ENCODE results near the gene CSHL1.
"Not testable (repeated sequence)": the region's sequence is repeated elsewhere in the genome, so short reads cannot be mapped to it uniquely, and the experiment has no call there.

Gene CSHL1

GRCh38 chr17:63881935-63882601 is 29.0 kb downstream of the CSHL1 start, which contains the start of gene GH2:
Gene GH2 (minus strand): TSS chr17:63881944. CDS start chr17:63881801, 143 bp downstream.
- no peak for DNase-seq

DNA sequence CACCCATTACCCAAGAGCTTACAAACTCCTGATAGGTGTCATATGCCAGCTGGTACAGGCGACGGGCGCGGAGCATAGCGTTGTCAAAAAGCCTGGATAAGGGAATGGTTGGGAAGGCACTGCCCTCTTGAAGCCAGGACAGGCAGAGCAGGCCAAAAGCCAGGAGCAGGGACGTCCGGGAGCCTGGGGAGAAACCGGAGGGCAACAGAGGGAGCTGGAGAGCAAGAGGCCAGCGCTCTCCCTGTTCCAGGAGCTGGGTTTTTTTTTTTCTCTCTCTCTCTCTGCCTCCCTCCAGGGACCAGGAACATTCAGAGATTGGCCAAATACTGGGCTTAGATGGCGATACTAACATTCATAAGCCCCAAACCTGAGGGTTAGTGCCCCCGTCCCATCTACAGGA is 29.7 kb downstream of the CSHL1 start:
- not testable (repeated sequence) for DNase-seq

DNA sequence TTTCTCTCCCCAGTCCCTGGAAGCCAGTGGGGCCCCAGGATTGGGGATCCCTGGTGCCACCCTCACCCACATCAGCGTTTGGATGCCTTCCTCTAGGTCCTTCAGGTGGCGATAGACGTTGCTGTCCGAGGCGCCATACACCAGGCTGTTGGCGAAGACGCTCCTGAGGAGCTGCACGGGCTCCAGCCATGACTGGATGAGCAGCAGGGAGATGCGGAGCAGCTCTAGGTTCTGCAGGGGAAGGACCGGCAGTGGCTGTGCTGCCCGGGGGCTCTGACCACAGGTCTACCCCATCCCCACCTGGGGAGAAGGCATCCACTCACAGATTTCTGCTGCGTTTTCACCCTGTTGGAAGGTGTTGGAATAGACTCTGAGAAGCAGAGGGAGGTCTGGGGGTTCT is 30.4 kb downstream of the CSHL1 start:
- no peak for DNase-seq

GRCh38 chr17:63878413-63878812 is 32.6 kb downstream of the CSHL1 start:
- DNase-seq, result not testable (repeated sequence)

DNA sequence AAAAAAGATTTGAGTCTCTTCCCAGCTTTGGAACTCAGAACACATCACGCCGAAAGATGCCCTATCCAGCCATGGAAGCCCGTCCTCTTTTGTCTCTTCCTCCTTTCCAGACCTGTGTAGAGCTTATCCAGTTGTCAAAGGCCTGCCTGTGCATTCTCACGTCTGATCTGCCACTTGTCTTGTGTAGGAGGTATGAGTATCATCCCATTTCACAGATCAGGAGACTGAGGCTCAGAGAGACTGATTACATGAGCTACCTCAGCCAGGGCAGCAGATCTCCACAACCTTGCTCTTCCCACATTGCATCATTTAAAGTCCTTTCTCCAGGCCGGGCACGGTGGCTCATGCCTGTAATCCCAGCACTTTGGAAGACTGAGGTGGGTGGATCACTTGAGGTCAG is 36.4 kb downstream of the CSHL1 start:
- not testable (repeated sequence) for DNase-seq

- DNase-seq, result not testable (repeated sequence)
Measured at GRCh38 chr17:63874061-63874626, 36.9 kb downstream of the CSHL1 start.

DNA sequence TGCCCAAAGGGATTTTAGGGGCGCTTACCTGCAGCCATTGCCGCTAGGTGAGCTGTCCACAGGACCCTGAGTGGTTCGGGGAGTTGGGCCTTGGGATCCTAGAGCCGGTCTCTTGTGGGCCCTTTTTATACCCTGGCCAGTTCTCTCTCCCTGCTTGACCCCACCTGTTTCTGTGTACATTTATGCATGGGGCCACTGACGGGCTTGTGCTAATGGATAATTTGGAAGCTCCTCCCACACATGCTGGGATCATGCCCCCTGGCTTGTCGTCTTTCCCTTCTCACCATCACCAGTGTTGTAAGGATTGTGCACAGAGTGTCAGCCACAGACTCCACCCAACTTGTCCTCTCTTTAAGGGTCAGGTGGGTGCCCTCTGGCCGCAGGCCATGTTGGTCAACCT is 37.5 kb downstream of the CSHL1 start, which contains the start of gene CSH2:
CSH2 (minus strand) TSS at position 101 of the 400 bp plus-strand sequence; CDS start at position 38, 63 bp downstream.
- DNase-seq, result not testable (repeated sequence)

GRCh38 chr17:63871646-63872365 is 39.3 kb downstream of the CSHL1 start:
- DNase-seq, result not testable (repeated sequence)

GRCh38 chr17:63870292-63870665 is 40.8 kb downstream of the CSHL1 start:
- DNase-seq, result not testable (repeated sequence)

DNA sequence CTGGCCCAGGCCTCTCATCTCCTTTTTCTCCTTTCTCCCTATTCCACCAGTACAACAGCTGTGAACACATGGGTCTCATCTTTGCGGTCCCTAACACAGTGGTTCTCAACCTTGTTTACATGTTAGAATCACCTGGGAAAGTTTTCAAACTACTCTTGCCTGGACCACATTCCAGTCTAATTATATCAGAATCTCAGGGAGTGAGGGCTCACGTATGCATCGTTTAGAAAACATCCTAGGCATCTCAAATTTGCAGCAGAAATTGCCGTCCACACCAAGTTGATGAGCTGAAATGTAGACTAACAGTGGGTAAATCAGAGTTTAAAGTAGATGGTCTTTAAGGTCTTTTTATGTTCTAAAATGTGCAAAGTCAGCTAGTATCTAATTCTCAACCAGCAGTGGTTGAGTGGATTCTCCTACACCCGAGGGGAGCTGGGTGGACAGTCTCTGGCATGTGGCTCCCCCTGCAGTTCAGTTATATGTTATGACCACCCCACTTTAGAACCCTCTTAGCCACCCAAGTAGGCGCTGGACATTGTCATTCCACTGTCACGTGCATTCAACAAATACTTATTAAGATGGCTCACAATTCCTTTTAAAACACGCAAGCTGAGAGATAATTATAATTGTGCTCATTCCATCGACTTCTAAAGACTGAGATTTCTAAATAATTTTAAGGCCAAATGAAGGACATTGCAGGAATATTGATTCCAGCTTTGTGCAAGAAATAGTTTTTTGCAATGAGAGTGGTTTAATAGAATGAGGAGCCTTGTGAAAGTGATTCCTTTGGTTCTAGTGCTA is 41.4 kb downstream of the CSHL1 start:
- not testable (repeated sequence) for DNase-seq

- not testable (repeated sequence) for DNase-seq
Measured at GRCh38 chr17:63866625-63867024, 44.4 kb downstream of the CSHL1 start.
